ENCODE measurements around the gene AR.

- TF ChIP-seq, protein P1, sequence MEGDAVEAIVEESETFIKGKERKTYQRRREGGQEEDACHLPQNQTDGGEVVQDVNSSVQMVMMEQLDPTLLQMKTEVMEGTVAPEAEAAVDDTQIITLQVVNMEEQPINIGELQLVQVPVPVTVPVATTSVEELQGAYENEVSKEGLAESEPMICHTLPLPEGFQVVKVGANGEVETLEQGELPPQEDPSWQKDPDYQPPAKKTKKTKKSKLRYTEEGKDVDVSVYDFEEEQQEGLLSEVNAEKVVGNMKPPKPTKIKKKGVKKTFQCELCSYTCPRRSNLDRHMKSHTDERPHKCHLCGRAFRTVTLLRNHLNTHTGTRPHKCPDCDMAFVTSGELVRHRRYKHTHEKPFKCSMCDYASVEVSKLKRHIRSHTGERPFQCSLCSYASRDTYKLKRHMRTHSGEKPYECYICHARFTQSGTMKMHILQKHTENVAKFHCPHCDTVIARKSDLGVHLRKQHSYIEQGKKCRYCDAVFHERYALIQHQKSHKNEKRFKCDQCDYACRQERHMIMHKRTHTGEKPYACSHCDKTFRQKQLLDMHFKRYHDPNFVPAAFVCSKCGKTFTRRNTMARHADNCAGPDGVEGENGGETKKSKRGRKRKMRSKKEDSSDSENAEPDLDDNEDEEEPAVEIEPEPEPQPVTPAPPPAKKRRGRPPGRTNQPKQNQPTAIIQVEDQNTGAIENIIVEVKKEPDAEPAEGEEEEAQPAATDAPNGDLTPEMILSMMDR (IDR thresholded peaks at IDR 0.05) = no peak
- TF ChIP-seq POLR2A (IDR thresholded peaks at IDR 0.05) = no peak
- TF ChIP-seq POLR2AphosphoS5 (IDR thresholded peaks at IDR 0.05; ENCODE audit: insufficient read depth in 1 of 2, low read depth in 1 of 2) = no peak
Observed at GRCh38 chrX:67717571-67717970, 173.8 kb downstream of the AR start.

All from vagina (tissue), 2 donors.